ENCODE data around the gene ANO3. TPM values are rescaled to one million over a fixed set of nuclear protein-coding genes. Genes with fewer than 3 reads are reported as not detected.

The ANO3 gene
- polyA plus RNA-seq, 4 donors: 0.33 to 4.0 (median 2.8) TPM

GRCh38 chr11:26700574-26701235 lies 368.8 kb downstream of the ANO3 start:
- DNase-seq (ENCODE audit: low read depth in 4 of 4, low spot score in 3 of 4): no peak

GRCh38 chr11:26702406-26702805 lies 370.5 kb downstream of the ANO3 start:
- peak in 2 of 4 donors; percentile 5 to 18 for DNase-seq (ENCODE audit: low read depth in 4 of 4, low spot score in 3 of 4)

GRCh38 chr11:26703411-26704191 lies 371.7 kb downstream of the ANO3 start:
- DNase-seq (ENCODE audit: low read depth in 4 of 4, low spot score in 3 of 4): no peak

- DNase-seq (ENCODE audit: low read depth in 4 of 4, low spot score in 3 of 4): no peak
These were observed 372.3 kb downstream of the ANO3 start for GRCh38 chr11:26704249-26704648.

- DNase-seq (ENCODE audit: low read depth in 4 of 4, low spot score in 3 of 4): no peak
These were observed 374.3 kb downstream of the ANO3 start for GRCh38 chr11:26706181-26706580.

GRCh38 chr11:26708736-26709456 lies 377.0 kb downstream of the ANO3 start:
- DNase-seq (ENCODE audit: low read depth in 4 of 4, low spot score in 3 of 4): no peak

GRCh38 chr11:26710489-26710888 lies 378.6 kb downstream of the ANO3 start:
- DNase-seq (ENCODE audit: low read depth in 4 of 4, low spot score in 3 of 4): no peak

- DNase-seq (ENCODE audit: low read depth in 4 of 4, low spot score in 3 of 4): no peak
These were observed 380.6 kb downstream of the ANO3 start for GRCh38 chr11:26712497-26712896.

Other genes starting within 250 kb of the ANO3 start
- gene MUC15, start 240.1 kb downstream of the ANO3 start, polyA plus RNA-seq (ENCODE audit: insufficient read length in 4 of 4): 1 to 10 TPM in 3 of 4 donors, under 1 TPM in 1; 0.07 to 4.5 (median 3.5) TPM